K562 (cell line): ENCODE measurements around the gene TMEM245. TPM values are rescaled to one million over a fixed set of nuclear protein-coding genes. Genes with fewer than 3 reads are reported as not detected.

ENCODE experiments used
- CBX3 ChIP-seq, 2 experiments: IDR thresholded peaks; 1 replicate in 1 of 2; 2 replicates in 1 of 2; pipeline ENCODE4 v1.6.1; 2012; ENCODE audit warnings: inconsistent platforms in 2 of 2, low read length in 2 of 2, borderline replicate concordance in 1 of 2, control low read depth in 1 of 2
- CTBP1 ChIP-seq: fragments of 450-650 bp; IDR thresholded peaks from 2 replicates; pipeline ENCODE4 v1.6.1; 2016; ENCODE audit warnings: borderline replicate concordance
- HES1 ChIP-seq: fragments of 450-650 bp; IDR thresholded peaks from 2 replicates; pipeline ENCODE4 v1.6.1; 2016; ENCODE audit warnings: low read depth, mild to moderate bottlenecking, moderate library complexity
- HNRNPLL ChIP-seq: fragments of 200-400 bp; formaldehyde crosslinking; IDR thresholded peaks from 2 replicates; pipeline ENCODE4 v1.6.1; 2017; ENCODE audit warnings: low read length, low read depth, mild to moderate bottlenecking; ENCODE audit not compliant: poor library complexity, severe bottlenecking
- LEF1 ChIP-seq: fragments of 450-650 bp; IDR thresholded peaks from 2 replicates; pipeline ENCODE4 v1.6.1; 2016; ENCODE audit warnings: mild to moderate bottlenecking
- PCBP1 ChIP-seq: fragments of 200-400 bp; formaldehyde crosslinking; IDR thresholded peaks from 2 replicates; pipeline ENCODE4 v1.6.1; 2018; ENCODE audit warnings: mild to moderate bottlenecking, low read depth, low read length; ENCODE audit not compliant: poor library complexity, severe bottlenecking
- RFX7 ChIP-seq: fragments of 250-450 bp; sonication (Bioruptor Pico); IDR thresholded peaks from 2 replicates; pipeline ENCODE4 v1.5.1; 2021; ENCODE audit warnings: mild to moderate bottlenecking
- RNF219 ChIP-seq: fragments of 250-450 bp; sonication (Bioruptor Pico); IDR thresholded peaks from 2 replicates; pipeline ENCODE4 v1.5.0; 2022; ENCODE audit warnings: mild to moderate bottlenecking
- TAL1 ChIP-seq: fragments of 450-650 bp; IDR thresholded peaks from 2 replicates; pipeline ENCODE4 v1.6.1; 2016; ENCODE audit warnings: mild to moderate bottlenecking
- TCF3 ChIP-seq: sonication (generic); formaldehyde crosslinking; IDR thresholded peaks from 2 replicates; pipeline ENCODE4 v1.4.0; 2020; ENCODE audit warnings: mild to moderate bottlenecking, missing genetic modification reagents
- ZNF785 ChIP-seq: fragments of 250-450 bp; sonication (Bioruptor Pico); IDR thresholded peaks from 2 replicates; pipeline ENCODE4 v1.4.0; 2020; ENCODE audit warnings: mild to moderate bottlenecking
- ZZZ3 ChIP-seq: fragments of 450-650 bp; IDR thresholded peaks from 2 replicates; pipeline ENCODE4 v1.6.1; 2016; ENCODE audit warnings: antibody characterized with exemption, mild to moderate bottlenecking, moderate library complexity
- polyA plus RNA-seq, 8 experiments: library from polyadenylated mRNA; depleted of rRNA in 4 of 8; stranded (reverse) in 5 of 8; unstranded in 3 of 8; fragments of >200 nt; fragmentation: Nextera tagmentation in 2 of 8; fragmentation: Illumina TruSeq in 1 of 8; extraction: Ambion mirVana in 2 of 8; extraction: Trizol in 1 of 8; gene quantifications; 2 replicates each; pipeline versions ENCODE4 v1.2.1 to v1.2.3, GENCODE V29; 2011 to 2014; ENCODE audit warnings: inconsistent platforms in 1 of 8, missing spikeins in 1 of 8
- total RNA-seq, 7 experiments: library from RNA; depleted of rRNA in 6 of 7; stranded (reverse); fragments of >200 nt in 6 of 7; fragmentation: Illumina TruSeq in 2 of 7; extraction: Trizol in 2 of 7; gene quantifications; 2 replicates each; pipeline versions ENCODE4 v1.2.1 to v1.2.3, GENCODE V29; 2011 to 2021; ENCODE audit warnings: low replicate concordance in 1 of 7
- TF ChIP-seq, protein P1 (sequence below), 2 experiments: fragments of 450-650 bp; IDR thresholded peaks; 2 replicates each; pipeline ENCODE4 v1.6.1; 2018; ENCODE audit warnings: mild to moderate bottlenecking in 2 of 2, low read depth in 1 of 2; ENCODE audit not compliant: partially characterized antibody in 2 of 2
- TF ChIP-seq, protein P2 (sequence below): fragments of 150-350 bp; IDR thresholded peaks from 2 replicates; pipeline ENCODE4 v1.6.1; 2014; ENCODE audit warnings: low read depth, mild to moderate bottlenecking, low read length, borderline replicate concordance
- TF ChIP-seq, protein P3 (sequence below): fragments of 450-650 bp; conservative IDR thresholded peaks from 2 replicates; pipeline ENCODE4 v1.6.1; 2016; ENCODE audit warnings: missing genetic modification characterization, low read depth, mild to moderate bottlenecking, missing compliant biosample characterization, moderate library complexity

TMEM245 gene
- total and polyA plus RNA-seq, 9 of the 15 experiments (the other 6 are each of a cell fraction or from before 2014, with no cell fraction given), result 8.5 to 43.2 (median 24.3) TPM

DNA sequence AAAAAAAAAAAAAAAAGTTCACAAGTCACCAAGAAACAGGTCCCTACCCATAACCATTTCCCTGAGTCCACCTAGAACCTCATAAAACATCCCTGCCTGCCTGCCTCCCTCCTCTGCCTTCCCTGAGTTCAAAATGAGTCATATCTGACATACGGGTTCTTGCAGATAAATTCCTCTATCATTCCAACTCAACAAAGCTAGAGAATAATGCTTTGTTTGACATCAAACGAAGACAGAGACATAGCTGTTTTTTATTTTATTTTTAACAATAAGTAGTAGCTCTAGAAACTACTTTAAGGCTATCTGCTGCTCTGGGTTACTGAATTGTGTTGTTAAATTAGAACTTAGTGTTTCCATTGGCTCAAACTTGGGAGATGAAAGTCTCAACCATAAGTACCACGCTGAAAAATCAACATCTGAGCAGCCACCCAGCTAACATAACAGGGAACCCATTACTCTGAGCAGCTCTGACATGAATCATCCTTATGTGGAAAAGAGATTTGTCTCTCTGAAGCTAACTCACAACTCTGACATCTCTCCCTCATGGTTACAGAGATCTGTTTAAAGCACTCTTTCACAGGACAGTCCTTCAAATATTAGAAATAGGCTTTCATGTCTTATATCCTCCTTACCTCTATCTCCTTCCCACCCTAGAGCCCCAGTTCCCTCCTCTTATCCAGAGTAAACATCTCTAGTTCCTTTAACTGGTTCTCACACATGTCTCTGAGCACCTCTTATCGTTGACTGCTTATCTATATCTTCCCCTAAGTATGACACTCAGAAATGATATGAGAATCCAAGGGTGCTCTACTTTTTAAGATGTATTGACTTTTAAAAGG lies 12.1 kb downstream of the TMEM245 start (continued):
- TF ChIP-seq RFX7 (CRISPR knock-in tag) (no peak), HNRNPLL (no peak), TAL1 (peak; percentile 90), LEF1 (peak; percentile 84), PCBP1 (no peak), ZZZ3 (no peak), TCF3 (CRISPR knock-in tag) (peak; percentile 74), RNF219 (CRISPR knock-in tag) (no peak), CTBP1 (peak; percentile 77), CBX3 (IDR thresholded peaks at IDR 0.05; ENCODE audit: borderline replicate concordance in 1 of 2, low read length in 2 of 2) (0 out of 3 replicates have a peak, but pooled peaks of 1 of the 2 experiments have one; percentile 11), HES1 (0 out of 2 replicates have a peak, but pooled peaks have one; percentile 39), ZNF785 (CRISPR knock-in tag) (no peak)
- TF ChIP-seq, protein P1, sequence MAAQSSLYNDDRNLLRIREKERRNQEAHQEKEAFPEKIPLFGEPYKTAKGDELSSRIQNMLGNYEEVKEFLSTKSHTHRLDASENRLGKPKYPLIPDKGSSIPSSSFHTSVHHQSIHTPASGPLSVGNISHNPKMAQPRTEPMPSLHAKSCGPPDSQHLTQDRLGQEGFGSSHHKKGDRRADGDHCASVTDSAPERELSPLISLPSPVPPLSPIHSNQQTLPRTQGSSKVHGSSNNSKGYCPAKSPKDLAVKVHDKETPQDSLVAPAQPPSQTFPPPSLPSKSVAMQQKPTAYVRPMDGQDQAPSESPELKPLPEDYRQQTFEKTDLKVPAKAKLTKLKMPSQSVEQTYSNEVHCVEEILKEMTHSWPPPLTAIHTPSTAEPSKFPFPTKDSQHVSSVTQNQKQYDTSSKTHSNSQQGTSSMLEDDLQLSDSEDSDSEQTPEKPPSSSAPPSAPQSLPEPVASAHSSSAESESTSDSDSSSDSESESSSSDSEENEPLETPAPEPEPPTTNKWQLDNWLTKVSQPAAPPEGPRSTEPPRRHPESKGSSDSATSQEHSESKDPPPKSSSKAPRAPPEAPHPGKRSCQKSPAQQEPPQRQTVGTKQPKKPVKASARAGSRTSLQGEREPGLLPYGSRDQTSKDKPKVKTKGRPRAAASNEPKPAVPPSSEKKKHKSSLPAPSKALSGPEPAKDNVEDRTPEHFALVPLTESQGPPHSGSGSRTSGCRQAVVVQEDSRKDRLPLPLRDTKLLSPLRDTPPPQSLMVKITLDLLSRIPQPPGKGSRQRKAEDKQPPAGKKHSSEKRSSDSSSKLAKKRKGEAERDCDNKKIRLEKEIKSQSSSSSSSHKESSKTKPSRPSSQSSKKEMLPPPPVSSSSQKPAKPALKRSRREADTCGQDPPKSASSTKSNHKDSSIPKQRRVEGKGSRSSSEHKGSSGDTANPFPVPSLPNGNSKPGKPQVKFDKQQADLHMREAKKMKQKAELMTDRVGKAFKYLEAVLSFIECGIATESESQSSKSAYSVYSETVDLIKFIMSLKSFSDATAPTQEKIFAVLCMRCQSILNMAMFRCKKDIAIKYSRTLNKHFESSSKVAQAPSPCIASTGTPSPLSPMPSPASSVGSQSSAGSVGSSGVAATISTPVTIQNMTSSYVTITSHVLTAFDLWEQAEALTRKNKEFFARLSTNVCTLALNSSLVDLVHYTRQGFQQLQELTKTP (IDR thresholded peaks at IDR 0.05; ENCODE audit: low read depth in 1 of 2, partially characterized antibody in 2 of 2), result peak; percentile 31 to 71
- TF ChIP-seq, protein P2, sequence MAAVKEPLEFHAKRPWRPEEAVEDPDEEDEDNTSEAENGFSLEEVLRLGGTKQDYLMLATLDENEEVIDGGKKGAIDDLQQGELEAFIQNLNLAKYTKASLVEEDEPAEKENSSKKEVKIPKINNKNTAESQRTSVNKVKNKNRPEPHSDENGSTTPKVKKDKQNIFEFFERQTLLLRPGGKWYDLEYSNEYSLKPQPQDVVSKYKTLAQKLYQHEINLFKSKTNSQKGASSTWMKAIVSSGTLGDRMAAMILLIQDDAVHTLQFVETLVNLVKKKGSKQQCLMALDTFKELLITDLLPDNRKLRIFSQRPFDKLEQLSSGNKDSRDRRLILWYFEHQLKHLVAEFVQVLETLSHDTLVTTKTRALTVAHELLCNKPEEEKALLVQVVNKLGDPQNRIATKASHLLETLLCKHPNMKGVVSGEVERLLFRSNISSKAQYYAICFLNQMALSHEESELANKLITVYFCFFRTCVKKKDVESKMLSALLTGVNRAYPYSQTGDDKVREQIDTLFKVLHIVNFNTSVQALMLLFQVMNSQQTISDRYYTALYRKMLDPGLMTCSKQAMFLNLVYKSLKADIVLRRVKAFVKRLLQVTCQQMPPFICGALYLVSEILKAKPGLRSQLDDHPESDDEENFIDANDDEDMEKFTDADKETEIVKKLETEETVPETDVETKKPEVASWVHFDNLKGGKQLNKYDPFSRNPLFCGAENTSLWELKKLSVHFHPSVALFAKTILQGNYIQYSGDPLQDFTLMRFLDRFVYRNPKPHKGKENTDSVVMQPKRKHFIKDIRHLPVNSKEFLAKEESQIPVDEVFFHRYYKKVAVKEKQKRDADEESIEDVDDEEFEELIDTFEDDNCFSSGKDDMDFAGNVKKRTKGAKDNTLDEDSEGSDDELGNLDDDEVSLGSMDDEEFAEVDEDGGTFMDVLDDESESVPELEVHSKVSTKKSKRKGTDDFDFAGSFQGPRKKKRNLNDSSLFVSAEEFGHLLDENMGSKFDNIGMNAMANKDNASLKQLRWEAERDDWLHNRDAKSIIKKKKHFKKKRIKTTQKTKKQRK, result no peak
- TF ChIP-seq, protein P3, sequence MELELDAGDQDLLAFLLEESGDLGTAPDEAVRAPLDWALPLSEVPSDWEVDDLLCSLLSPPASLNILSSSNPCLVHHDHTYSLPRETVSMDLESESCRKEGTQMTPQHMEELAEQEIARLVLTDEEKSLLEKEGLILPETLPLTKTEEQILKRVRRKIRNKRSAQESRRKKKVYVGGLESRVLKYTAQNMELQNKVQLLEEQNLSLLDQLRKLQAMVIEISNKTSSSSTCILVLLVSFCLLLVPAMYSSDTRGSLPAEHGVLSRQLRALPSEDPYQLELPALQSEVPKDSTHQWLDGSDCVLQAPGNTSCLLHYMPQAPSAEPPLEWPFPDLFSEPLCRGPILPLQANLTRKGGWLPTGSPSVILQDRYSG, result no peak
